Measurements from ENCODE around the gene SF3B6.
"Not testable (repeated sequence)": the region's sequence is repeated elsewhere in the genome, so short reads cannot be mapped to it uniquely, and the experiment has no call there.

The SF3B6 gene

DNA sequence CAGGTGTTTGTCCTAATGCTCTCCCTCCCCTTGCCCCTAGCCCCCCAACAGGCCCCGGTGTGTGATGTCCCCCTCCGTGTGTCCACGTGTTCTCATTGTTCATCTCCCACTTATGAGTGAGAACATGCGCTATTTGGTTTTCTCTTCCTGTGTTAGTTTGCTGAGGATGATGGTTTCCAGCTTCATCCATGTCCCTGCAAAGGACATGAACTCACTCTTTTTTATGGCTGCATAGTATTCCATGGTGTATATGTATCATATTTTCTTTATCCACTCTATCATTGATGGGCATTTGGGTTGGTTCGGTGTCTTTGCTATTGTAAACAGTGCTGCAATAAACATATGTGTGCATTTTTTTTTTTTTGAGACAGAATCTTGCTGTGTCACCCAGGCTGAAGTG is 17.1 kb upstream of the SF3B6 start:
- DNase-seq (ENCODE audit: low spot score), result not testable (repeated sequence)

DNA sequence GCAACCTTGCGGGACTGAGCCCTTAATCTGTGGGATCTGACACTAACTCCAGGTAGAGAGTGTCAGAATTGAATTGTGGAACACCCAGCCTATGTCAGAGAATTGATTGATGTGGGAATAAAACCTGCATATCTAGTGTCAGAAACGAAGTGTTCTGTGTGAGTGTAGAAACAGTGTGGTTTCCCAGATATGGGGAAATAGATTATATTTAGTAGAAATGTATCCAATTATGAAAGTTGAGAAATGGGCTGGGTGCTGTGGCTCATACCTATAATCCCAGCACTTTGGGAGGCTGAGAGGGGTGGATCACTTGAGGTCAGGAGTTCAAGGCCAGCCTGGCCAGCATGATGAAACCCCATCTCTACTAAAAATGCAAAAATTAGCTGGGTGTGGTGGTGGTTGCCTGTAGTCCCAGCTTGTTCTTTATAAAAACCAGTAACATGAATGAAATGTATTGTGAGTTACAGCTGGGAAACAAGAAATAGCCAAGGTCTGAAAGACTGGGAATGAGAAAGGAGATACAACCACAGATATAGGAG is 12.8 kb upstream of the SF3B6 start:
- no peak for DNase-seq (ENCODE audit: low spot score)

DNA sequence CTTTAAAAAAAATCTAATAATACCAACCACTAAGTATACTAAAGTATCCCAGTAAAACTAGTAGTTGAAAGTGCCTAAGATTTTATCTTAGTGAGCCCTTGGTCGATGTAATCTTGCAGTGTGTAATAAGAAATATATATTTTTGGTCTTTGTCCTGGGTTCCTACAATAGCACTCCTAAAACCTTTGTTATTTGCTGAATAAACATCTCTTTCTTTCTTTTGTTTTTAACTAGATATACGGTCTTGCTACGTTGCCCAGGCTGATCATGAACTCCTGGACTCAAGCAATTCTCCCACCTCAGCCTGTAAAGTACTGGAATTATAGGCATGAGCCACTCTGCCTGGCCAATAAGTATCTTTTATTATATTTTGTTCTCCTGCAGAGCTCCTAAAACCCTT is 10.9 kb upstream of the SF3B6 start:
- no peak for DNase-seq (ENCODE audit: low spot score)

DNA sequence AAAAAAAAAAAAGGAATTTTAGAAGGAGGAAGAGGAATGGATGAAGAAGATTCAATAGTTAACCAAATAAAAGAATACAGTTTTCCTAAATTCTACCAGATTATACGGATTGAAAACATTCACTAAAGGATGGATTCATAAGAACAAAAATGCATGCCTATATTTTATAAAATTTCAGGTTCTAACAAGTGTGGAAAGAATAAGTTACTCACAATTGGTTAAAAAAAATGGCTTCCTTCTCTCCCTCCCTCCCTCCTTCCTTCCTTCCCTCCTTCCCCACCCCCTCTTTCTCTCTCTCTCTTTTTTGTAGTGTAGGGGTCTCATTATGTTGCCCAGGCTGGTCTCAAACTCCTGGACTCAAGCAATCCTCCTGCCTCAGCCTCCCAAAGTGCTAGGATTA is 10.1 kb upstream of the SF3B6 start:
- DNase-seq (ENCODE audit: low spot score), result no peak

DNA sequence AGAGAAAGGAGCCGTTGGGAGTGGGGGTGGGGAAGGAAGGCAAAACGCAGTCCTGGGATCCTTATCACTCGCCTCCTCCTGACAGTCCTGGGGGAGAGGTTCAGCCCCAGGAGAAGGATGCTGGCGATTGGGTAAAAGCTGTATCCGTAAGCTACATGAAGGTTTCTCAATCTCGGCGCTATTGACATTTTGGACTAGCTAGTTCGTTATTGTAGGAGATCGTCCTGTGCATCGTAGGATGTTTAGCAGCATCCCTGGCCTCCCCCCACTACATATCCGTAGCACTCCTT is 9.0 kb upstream of the SF3B6 start:
- no peak for DNase-seq (ENCODE audit: low spot score)

DNA sequence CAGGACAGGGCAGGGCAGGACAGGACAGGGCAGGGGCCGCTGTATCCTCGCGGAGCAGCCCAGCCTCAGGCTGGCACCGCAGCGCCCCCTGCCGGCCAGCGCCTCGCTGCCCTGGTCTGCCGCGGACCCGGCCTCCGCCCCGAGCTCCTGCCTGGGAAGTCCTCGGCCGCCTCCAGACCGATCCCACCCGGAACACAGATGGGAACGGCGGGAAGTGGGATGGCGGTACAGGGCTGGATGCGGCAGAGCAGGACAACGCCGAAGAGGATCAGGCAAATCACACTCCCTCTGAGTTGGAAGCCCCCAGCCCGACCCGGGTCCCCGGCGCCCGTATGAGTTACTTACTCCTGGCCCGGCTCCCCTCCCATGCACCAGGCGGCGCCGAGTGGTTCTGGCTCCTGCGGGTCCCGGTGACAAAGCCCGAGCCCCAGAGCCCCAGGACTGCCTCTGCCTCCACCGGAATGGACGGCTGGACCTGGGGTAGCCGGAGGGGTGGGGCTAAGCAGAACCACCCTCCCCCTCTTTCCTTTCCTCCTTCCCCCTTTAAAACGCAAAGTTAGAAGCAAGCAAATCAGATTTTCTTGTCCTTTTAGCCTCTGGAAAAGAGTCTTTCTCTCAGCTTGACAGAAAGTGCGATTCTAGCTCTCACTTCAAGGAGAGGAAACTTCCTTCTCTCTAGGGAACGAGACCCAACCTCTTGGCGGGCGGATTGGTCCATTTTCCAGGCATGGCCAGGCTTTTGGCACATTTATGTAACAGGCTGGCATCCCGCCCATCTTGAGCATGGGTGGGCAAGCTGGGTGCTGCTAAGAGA is 8.5 kb upstream of the SF3B6 start, which contains the start of gene TP53I3:
TP53I3 (minus strand) TSS at position 449 of the 814 bp plus-strand sequence. CDS start 508 bp downstream, outside the sequence.
- peak; percentile 94 for DNase-seq (ENCODE audit: low spot score)

DNA sequence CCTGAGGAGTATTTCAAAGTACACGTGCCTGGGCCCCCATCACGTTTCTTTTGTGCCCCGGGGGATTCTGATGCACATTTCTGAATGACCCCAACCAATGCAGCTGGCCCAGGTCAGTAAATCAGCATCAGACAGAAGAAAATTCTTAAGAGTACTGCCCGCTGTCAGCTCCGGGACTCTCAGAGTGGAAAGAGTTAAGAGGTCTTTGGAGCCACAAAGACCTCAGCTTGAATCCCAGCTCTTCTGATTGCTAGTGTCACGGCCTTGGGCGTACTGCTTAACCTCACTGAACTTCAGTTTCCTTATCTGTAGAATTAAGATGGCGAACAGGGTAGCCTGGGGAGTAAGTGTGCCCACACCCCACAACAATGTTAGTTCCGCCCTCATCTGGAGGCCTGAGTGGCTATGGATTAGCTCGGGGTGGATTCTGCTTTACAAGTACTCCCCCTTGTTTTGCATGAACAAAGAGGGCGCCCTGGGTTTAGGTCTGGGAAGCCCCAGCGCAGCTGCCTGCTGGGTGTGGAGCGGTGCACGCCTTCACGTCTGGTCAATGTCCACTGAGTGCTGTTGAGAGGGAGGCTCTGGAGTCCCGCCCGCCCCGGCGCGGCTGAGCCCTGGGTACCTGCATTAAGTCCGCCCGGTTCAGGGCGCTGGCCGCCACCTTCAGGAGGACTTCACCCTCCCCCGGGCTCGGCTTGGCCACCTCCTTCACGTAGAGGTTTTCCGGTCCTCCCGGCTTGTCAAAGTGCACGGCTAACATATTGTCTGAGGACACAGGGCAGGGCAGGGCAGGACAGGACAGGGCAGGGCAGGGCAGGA is 7.7 kb upstream of the SF3B6 start:
- DNase-seq (ENCODE audit: low spot score), result peak; percentile 82

DNA sequence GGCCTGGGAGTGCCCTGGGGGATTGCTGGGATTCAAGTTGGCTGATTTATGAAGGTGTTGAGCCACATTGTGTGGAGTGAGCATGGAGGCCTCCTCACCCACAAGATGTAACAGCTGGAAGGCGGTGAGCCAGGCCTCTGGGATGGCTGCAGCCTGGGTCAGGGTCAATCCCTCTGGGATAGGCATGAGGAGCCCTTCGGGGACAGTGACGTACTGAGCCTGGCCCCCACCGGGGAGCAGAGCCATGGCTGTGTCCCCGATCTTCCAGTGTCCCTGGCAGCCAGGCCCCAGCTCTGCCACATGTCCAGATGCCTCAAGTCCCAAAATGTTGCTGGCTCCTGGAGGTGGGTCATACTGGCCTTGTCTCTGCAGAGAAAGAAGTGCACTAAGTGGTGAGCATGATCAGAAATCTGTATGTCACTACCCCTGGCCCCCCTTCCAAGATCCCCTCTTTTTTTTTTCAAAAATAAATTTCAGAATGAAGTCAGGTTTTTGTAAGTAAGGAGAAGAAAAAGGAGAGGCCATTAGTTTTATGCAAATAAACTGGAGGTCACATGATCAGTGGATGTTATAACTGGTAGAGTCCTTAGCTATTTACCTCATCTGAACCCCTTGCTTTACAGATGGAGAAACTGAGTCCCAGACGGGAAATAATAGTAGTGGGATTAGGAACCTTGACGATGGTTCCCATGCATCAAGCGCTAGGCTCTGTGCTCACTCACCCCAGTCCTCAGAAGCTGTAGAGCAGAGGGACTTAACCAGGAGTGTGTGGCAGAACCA is 6.9 kb upstream of the SF3B6 start:
- no peak for DNase-seq (ENCODE audit: low spot score)

DNA sequence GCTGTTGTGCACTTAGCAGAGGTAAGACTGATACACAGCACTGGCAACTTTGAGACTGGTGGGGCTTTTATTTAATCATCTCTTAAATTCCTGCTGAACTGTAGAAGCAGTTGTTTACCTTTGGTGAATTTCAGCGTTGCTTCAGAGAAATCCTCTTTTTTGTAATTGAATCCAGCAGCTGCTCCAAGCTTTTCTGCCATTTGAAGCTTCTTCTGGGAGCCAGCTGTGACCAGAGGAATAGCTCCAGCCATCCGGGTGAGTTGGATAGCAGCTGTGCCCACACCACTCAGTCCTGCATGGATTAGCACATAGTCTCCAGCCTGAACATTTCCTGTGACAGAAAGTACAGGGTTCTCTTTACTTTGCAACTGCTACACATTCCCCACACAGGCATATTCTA is 4.6 kb upstream of the SF3B6 start:
- DNase-seq (ENCODE audit: low spot score), result no peak

DNA sequence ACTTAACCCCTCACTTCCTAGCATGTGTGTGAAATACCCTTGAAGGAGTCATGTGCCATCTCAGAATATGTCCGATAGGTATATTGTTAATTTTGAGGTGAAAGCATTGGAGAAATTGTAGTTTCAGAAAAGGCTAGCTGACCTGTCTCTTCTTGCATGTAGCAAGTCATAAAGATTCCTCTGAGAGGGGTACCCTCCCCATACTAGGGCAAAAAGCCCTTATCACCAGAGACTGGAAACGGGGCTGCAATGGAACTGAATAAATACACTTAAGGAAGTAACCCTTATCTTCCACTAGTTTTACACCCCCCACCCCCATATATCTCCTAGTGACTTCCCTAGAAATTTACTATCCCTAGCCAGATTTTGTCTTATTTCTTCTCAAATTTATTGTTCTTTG is 1.8 kb upstream of the SF3B6 start:
- no peak for DNase-seq (ENCODE audit: low spot score)

DNA sequence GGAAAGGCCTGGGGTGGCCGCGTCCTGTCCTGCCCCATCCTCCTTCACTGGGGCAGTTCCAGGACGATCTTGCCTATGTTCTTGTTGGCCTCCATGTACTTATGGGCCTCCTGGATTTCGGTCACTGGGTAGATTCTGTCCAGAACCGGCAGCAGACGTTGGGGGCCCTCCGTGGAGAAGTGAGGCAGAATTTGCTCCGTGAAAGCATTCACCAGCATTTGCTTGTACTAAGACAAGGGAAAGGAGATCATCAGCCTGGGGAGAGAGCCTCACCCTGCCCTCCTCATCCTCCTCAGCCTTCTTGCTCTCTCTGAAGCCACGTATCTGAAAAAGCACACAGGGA is 1.4 kb upstream of the SF3B6 start:
- no peak for DNase-seq (ENCODE audit: low spot score)

DNA sequence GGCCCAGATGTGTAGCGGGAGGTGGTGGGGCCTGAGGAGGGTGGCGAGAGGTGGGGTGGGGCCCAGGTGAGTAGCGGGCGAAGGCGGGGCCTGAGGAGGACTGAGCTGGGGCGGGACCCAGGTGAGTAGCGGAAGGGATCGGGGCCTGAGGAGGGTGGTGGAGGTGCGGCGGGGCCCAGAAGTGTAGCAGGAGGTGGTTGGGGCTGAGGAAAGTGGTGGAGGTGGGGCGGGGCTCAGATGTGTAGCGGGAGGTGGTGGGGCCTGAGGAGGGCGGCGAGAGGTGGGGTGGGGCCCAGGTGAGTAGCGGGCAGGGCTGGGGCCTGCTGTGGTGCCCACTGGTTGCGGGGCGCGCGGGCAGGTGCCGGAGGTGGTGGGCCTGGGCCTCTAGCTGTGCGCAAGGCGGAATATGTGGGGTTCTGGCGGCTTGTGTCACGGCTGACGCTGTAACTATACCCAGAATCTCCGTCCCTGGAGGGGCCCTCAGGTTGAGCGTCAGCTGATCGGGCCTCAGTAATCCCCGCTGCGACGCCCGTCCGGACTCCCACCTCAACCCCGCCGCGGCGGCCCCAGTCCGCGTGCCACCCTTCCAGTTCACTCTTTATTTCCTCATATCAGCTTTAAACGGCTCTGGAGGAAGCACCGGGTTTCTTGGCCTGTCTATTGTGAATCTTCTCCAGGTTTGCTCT is 866 bp upstream of the SF3B6 start:
- peak; percentile 14 for DNase-seq (ENCODE audit: low spot score)

DNA sequence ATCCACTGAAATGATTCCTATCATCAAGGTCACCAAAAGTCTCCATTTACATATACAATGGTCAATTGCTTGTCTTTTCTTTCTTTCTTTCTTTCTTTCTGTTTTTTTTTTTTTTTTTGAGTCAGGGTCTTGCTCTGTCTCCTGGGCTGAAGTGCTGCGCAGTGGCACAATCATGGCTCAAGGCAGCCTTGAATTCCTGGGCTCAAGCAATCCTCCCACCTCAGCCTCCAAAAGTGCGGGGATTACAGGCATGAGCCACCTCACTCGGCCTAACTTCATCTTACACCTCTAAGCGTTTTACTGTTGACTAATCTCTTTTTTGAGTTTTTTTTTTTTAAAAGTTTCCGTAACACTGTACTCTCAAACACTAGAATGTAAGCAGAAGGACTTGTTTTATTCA is 867 bp downstream of the SF3B6 start:
- no peak for DNase-seq (ENCODE audit: low spot score)

DNA sequence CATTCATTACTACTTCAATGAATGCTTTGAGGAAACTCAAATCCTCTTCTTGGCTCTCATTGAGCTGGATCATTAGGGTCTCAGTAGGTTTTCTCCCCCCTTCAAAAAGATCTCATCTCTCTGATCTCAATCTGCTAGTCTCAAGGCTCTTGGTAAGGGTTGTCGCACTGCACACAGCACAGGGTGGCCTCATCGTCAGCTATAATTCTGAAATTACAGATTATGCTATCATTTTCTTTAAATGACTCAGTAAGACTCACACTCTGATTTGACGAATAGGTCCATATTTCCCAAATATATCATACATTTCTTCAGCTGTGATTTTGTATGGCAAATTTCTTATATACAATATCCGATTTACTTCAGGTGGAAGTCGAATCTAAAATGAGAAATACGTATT is 2.3 kb downstream of the SF3B6 start:
- no peak for DNase-seq (ENCODE audit: low spot score)

DNA sequence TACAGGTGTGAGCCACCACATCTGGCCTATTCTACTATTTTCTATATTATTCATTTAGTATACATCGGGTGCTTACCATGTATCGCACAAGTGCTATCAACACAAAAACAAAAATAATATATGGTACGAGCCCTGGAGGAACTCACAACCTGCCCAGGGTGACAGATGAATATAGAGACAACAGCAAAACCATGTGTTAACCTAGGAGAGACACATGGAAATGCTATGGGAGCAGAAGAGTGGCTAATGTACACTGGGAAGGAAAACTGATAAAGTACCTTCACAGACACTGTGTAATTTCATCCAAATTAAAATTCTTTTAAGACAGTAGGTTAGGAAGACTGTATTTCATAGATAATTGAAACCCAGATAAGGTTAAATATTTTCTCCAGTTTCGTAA is 3.9 kb downstream of the SF3B6 start:
- DNase-seq (ENCODE audit: low spot score), result no peak

DNA sequence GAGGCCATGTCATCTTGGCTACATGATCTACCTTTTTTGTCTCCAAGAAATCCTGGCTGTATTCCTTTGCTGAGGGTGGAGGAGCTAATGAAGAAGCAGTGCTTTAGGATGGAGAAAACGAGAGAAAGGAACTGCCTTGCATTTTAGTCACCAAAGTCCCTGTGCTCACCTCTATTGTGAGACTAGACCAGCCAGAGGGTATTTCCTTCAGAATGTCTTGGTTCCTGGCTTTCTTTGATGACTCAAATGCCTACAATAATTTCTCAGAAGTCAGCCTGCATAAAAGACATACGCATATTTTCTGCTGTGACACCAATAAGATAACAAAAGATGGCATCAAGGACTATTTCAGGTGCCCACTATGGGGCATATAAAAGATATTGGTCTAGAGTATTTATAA is 10.8 kb downstream of the SF3B6 start:
- DNase-seq (ENCODE audit: low spot score), result no peak

DNA sequence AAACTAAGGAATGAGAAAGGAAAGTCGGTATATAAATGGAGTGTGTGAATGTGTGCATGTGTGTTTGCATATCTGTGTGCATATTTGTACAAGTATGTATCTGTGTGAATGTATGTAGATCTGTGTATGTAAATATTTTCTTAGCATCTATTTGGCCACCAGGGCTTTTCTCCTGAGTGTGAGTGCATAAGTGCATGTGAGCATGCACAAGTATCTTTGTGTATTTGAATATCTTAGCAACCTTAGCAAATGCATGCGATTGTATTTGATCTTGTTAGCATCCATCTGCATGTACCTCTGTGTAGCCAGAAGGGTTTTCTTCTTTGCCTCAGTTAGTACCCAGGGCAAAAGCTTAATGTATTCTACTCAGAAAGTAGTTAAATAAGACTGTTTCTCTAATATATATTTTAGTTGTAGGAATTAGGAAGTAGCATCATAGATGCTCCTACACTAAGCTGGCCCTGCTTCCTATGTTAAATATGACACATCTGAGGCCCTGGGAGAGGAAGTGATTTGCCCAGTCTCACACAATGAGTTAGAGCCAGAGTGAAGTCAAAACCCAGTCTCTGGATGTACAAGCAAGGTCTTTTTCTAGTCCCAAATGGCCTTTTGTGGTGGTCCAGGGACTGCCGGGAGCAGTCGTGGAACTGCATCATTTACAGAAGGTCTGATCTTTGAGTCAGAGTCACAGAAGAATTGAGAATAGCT is 17.4 kb downstream of the SF3B6 start:
- no peak for DNase-seq (ENCODE audit: low spot score)

DNA sequence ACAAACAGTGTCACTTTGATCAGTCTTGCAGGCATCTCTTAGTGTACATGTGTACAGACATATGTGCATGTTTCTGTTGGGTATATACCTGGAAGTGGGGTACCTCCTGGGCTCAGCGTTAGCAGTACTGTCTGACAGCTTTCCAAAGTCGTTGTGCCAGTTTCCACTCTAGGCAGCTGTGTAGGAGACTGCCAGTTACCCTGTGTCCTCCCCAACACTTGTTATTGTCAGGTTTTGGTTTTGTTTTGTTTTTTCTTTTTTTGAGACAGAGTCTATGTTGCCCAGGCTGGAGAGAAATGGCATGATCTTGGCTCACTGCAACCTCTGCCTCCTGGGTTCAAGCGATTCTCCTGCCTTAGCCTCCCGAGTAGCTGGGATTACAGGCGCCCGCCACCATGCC is 20.4 kb downstream of the SF3B6 start:
- no peak for DNase-seq (ENCODE audit: low spot score)

DNA sequence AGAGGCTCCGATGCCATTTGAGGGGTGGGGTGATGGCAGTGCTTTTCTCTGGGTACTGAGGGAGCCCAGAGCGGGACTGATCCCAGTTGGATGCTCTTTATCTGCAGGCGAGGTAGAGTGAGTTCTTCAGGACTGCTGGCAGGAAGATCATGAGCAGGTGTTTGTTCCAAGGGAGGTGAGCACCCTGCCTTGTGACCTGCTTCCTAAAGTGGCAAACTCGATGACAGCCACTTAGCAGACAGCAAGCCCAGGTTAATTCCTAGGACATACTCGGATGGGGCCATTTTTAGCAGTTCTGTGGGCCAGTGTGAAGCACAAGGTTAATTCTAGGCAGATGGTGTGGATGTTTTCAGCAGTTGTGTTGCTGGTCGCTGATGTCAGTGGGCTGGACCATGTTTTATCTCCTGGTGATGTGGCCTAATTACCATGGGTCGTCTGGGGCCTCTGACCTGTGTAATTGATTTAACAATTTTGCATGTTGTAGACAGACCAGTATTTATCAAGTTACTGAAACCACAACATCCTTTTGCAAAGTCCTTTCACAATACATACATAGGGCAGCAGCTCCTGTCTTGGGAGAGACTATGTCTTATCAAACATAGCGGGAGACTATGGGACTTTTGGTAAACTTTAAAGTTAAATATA is 21.6 kb downstream of the SF3B6 start:
- DNase-seq (ENCODE audit: low spot score), result no peak

DNA sequence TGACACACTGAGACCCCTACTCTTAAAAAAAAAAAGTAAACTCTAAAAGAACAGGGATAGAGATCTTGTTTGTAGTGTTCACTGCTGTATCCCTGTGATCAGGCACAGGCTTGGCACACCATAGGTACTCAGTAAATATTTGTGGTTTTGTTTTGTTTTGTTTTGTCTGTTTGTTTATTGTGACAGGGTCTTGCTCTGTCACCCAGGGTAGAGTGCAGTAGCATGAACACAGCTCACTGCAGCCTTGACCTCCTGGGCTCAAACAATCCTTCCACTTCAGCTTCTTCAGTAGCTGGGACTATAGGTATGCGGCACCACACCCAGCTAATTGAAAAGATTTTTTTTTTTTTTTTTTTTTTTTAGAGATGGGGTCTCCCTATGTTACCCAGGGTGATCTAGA is 23.2 kb downstream of the SF3B6 start:
- DNase-seq (ENCODE audit: low spot score), result no peak

DNA sequence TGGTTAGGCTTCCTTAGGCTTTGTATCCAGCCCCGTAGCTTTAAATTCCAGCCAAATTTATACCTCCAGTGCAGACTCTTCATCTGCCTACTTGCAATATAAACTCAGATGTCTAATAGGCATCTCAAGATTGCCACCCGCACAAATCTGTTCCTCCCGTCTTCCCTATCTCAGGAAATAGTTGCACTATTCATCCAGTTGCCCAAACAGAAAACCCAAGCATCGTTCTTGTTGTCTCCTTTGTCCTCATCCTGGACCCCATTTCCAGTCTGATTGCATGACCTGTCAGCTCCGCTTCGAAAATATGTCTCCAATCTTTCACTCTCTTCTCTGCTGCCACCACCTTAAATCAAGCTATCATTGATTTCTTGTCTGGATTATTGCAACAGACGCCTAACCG is 24.3 kb downstream of the SF3B6 start:
- DNase-seq (ENCODE audit: low spot score), result no peak
